ENCODE measurements around the gene GBA3.

GBA3 gene

DNA sequence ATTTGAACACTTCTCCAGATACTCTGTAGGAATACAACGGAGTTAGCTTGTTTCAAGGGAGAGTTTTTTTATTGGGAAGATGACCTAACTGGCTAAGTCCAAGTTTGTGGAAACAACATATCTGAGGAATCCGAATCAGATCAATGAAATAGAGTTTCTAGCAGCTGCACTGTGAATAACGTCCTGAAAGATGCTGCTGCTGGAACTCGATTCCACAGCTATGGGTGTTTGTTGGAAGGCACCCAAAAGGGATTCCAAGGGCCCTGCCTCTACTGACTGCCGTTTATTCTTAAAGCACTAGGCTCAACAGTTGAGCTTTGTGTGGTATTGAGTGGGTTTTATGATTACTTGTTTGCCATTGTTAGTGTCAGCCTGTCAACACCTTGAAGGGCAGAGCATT, 6.6 kb upstream of the GBA3 start:
- in situ Hi-C loops (cut with HindIII; ENCODE audit: low pct_ligation_motif_present, low pct_unique_long_range_greater_than_20kb, low sequenced_read_pairs) = no loop called here
- DNase-seq = no peak

DNA sequence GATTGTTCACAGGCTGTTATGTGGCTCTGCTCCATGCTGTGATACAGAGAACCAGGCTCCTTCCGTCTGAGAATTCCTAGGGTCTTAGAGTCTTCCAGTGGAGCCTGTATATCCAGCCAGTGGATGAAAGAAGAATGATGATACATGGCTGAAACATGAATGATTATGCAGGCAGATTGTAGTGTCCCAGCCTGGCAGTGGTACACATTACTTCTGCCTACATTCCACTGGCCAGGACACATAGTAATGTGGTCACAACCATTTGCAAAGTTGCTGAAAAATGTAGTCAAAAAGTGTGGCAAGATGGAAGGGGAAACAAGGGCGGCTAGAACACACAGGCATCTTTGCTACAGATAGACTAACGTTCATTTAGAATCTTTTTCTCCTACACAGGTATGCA, 4.5 kb upstream of the GBA3 start:
- no peak for DNase-seq
- in situ Hi-C loops (cut with HindIII; ENCODE audit: low pct_ligation_motif_present, low pct_unique_long_range_greater_than_20kb, low sequenced_read_pairs) = no loop called here

DNA sequence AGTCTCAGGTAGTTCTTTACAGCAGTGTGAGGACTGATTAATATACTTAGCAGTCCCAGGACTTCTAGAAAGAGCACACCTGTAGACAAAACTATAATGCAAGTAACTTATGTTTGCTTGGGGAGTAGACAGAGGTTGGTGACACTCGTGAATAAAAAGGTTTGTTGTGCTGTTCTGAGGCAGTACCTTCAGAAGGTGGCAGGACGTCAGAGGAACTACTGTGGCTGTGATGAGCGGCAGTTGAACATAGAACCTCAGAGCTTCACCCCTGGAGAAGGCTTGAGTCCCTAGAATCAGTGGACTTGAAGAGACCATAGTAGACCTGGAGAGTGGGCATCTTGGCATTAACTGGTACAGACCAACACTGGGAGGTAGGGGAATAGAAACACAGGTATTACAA, 3.3 kb upstream of the GBA3 start:
- in situ Hi-C loops (cut with HindIII; ENCODE audit: low pct_ligation_motif_present, low pct_unique_long_range_greater_than_20kb, low sequenced_read_pairs) = no loop called here
- DNase-seq = no peak

DNA sequence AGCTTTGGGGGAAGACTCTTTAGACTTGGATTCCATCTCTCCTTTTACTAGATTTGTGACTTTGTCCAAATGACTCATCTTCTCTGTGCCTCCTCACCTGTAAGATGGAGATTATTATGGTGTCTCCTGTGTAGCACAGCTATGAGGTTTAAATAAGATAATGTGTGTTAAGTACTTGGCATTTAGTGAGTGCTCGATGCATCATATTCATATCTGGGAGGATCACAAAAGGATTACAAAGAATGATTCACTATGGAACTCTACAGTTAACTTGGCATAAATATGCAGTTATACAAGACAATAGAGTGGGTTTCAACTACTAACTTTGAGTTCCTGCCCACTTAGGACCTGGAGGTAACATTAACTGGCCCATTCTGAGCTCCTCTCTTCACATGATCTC, 2.3 kb downstream of the GBA3 start:
- DNase-seq = no peak
- in situ Hi-C loops (cut with HindIII; ENCODE audit: low pct_ligation_motif_present, low pct_unique_long_range_greater_than_20kb, low sequenced_read_pairs) = no loop called here

DNA sequence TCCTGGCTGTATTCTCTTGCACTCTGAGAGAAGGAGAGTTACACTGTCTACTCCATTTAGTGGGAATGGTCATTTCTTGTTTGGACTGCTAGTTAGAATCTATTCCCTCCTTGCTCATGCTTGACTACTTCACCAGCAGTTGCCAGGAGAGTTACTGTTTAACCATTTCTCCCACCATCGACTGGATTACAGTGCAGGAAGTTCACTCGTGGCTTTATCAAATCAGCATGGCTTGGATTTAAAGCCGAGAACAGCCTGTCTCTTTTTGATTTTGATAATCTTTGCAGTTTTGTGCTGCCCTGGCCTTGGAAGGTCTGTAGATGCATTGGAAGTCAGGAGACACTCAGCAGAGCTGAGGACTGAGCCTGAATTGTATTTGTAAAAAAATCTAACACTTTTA, 3.2 kb downstream of the GBA3 start:
- in situ Hi-C loops (cut with HindIII; ENCODE audit: low pct_ligation_motif_present, low pct_unique_long_range_greater_than_20kb, low sequenced_read_pairs) = no loop called here
- peak; percentile 75 for DNase-seq

DNA sequence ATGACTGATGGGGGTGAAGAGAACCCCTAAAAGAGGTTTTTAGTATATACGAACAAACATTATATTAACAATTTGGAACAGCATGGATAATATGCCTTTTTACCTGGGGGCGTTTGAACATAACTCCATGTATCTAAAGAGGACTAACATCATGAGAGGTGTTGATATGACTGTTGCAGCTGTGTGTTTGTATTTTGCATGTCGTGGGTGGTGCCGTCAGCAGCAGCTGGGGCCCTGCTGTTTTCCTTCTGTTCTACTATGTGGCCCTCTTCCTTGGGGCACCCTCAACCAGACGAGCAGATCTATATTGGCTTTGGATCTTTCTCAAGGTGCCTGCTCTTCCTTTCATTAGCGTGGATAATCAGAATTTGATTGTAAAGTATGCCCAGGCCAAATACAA, 11.2 kb downstream of the GBA3 start:
- in situ Hi-C loops (cut with HindIII; ENCODE audit: low pct_ligation_motif_present, low pct_unique_long_range_greater_than_20kb, low sequenced_read_pairs) = no loop called here

DNA sequence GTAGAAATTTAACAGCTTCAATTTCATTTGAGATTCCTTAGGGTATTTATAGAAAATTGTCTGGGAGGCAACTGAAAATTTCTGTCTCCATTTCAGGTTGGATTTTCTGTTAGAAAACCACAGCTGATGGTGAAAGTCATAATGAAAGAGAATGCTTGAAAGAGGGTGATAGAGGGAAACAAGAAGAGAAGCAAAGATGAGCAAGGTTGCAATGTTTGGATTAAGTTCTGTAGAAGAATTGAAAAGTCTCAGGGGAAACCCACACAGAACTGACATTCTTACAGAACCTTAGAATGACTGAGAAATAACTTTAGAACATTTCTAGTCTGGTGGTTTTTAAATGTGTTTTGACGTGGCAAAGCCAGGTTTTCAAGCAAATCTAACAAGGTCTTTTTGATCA, 14.7 kb downstream of the GBA3 start:
- no peak for DNase-seq
- in situ Hi-C loops (cut with HindIII; ENCODE audit: low pct_ligation_motif_present, low pct_unique_long_range_greater_than_20kb, low sequenced_read_pairs) = no loop called here

More for the DNA sequence above, 11.2 kb downstream of the GBA3 start:
- DNase-seq = no peak

DNA sequence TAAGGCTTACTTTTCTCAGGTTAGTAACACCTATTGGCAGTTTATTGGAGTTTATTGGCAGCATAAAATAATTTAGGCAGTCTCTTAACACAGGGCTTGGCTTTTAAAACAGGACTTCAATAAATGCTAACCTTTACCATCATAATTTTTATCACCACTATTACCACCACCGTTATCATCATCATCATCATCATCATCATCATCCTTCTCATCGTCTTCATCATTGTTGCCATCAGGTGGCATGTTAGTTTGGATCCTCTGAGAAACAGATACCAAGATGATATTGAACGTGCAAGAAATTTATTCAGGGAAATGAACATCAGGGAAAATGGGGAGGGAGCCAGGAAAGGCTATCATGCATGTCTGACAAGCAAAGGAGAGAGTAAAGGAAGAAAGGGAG, 16.2 kb downstream of the GBA3 start:
- in situ Hi-C loops (cut with HindIII; ENCODE audit: low pct_ligation_motif_present, low pct_unique_long_range_greater_than_20kb, low sequenced_read_pairs) = no loop called here
- DNase-seq = no peak

DNA sequence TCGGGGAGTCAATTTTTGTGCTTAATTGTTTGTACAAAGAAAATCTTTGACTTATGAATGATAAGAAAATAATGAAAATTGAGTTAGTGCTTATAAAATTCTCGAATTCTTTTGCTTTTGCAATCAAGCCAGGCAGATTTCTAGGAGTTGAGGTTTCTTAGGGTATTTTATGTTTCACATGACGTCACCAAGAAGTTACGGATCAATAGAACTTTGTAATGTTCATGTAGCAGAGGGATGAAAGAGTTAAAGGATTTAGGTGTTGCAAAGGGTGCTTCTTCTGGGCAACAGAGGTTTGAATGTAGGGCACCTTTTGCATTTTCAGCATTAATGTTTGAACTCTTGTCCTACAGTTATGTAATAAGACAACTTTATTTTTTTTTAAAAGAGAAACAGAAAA, 19.4 kb downstream of the GBA3 start:
- DNase-seq = no peak
- in situ Hi-C loops (cut with HindIII; ENCODE audit: low pct_ligation_motif_present, low pct_unique_long_range_greater_than_20kb, low sequenced_read_pairs) = no loop called here

DNA sequence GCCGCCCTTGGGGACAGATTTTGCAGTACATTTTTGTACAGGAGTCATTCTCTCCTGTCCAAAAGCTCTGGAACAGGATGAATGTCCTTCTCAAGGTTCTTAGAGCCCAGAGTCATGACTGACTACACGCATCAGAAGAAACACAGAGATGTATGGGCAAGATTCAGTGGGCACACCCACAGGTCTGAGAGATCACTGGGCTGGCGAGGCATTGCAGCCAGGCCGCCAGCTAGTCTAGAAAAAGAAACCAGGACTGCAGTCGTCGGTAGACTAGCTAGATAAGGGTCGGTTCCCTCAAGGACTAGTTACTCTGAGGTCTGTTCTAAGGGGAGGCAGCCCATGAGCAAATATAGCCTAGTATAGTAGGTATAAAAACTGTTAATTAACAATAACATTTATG, 19.8 kb downstream of the GBA3 start:
- in situ Hi-C loops (cut with HindIII; ENCODE audit: low pct_ligation_motif_present, low pct_unique_long_range_greater_than_20kb, low sequenced_read_pairs) = no loop called here
- DNase-seq = no peak

DNA sequence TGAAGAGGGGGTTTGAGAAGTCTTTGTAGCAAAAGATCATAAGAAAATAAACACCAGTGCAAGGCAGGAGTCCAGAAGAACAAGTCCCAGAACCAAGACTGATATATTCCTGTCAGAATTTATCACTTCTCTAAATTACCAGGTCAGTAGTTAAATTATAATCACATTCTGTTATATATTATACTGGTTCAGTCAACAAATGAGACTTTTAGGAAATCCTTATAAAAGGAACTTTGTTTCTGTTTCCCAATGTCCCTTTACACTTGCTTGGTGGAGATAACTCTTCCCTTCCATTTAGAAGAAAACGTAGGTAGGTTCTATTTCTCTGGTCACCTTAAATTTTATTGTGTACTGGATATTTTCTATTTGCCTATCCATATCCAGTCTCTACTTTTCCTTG, 21.1 kb downstream of the GBA3 start:
- in situ Hi-C loops (cut with HindIII; ENCODE audit: low pct_ligation_motif_present, low pct_unique_long_range_greater_than_20kb, low sequenced_read_pairs) = no loop called here
- no peak for DNase-seq

DNA sequence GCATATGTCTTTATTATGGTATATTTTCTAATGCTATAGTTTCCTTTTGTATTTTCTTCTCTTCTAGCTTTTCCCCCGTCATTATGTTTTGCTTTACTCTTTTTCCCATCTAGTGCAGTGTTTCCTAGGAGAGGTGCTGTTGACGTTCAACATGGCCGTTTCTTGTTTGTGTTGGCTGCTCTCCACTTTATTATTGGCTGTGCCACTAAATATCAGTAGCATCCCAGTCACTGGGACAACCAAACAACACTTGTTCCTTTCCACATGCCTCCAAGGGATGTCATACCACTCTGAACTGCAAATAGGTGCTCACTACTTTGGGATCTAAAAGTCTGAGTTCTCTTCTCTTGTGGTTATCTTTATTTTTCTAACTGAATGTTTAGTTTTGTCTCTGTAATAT, 26.5 kb downstream of the GBA3 start:
- in situ Hi-C loops (cut with HindIII; ENCODE audit: low pct_ligation_motif_present, low pct_unique_long_range_greater_than_20kb, low sequenced_read_pairs) = no loop called here
- DNase-seq = no peak

DNA sequence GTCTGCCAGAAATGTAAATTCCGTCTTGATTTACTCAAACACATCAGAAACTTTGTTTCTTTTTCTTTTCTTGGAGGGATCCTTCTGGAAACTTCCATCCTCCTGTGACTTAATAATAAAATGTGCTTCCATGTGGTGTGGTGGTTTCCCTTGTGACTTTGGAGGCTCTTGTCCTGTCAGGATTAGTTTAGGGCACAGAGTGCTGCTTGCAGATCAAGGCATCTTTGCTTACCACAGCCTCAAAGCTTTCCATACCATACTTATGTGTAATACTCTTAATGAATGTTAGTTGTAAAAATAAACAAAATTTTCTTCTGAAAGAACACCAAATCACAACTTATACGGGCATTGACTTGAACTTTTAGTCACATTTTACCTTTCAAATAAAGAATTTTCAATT, 27.4 kb downstream of the GBA3 start:
- in situ Hi-C loops (cut with HindIII; ENCODE audit: low pct_ligation_motif_present, low pct_unique_long_range_greater_than_20kb, low sequenced_read_pairs) = no loop called here

DNA sequence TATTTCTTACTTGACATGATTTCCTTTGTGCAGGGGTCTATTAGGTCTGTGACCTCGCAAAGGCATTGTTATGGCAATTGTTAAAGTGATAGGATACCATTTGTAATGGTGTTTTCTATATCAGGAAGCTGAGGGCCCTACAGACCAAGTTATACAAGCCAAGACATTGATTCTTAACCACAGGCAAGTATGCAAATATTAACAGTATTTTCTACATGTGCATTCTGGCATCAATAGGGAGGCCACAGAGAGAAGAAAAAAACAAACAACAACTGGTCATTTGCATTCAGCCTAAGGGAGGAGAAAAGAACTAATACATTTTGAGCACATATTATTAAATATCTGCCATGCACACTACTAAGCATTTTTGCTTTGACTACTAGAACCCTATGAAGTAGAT, 28.5 kb downstream of the GBA3 start:
- DNase-seq = no peak
- in situ Hi-C loops (cut with HindIII; ENCODE audit: low pct_ligation_motif_present, low pct_unique_long_range_greater_than_20kb, low sequenced_read_pairs) = no loop called here

More for the DNA sequence above, 27.4 kb downstream of the GBA3 start:
- no peak for DNase-seq

DNA sequence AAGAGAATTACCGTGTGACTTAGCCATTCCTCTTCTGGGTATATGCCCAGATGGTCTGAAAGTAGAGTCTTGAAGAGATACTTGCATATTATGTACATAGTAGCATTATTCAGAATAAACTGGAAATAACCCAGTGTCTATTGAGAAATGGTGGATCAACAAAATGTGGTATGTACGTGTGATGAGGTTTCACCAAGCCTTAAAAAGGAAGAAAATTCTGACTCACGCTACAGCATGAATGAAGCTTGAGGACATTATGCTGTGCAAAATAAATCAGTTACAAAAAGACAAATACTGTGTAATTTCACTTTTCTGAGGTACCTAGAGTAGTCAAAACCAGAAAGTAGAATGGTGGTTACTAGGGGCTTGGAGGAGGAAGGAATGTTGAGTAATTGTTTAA, 37.3 kb downstream of the GBA3 start:
- in situ Hi-C loops (cut with HindIII; ENCODE audit: low pct_ligation_motif_present, low pct_unique_long_range_greater_than_20kb, low sequenced_read_pairs) = no loop called here
- no peak for DNase-seq

DNA sequence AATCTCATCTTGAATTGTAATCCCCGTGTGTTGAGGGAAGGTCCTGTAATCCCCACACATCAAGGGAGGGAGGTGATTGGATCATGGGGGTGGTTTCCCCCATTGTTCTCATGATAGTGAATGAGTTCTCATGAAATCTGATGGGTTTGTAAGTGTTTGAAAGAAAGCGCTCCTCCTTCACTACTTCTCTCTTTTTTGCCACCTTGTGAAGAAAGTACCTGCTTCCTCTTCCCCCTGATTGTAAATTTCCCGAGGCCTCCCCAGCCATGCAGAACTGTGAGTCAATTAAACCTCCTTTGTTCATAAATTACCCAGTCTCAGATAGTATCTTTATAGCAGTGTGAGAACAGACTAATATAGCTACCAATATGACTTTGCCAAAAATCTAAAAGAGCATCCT, 41.1 kb downstream of the GBA3 start:
- DNase-seq = no peak
- in situ Hi-C loops (cut with HindIII; ENCODE audit: low pct_ligation_motif_present, low pct_unique_long_range_greater_than_20kb, low sequenced_read_pairs) = no loop called here

DNA sequence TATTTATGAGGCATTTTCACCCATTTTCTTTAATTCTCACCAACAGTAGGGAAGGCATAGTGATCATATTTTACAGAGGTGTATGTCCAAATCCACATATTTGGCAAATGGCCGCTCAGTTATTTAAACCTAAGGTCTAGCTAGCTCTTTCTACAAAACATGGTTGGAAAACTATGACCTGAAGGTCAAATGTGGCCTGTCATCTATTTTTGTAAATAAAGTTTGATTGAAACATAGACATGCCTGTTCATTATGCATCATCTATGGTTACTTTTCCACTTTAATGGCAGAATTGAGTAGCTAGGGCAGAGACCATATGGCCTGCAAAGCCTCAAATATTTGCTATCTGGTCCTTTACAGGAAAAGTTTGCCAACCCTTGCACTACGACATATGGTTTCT, 44.2 kb downstream of the GBA3 start:
- DNase-seq = no peak
- in situ Hi-C loops (cut with HindIII; ENCODE audit: low pct_ligation_motif_present, low pct_unique_long_range_greater_than_20kb, low sequenced_read_pairs) = no loop called here

DNA sequence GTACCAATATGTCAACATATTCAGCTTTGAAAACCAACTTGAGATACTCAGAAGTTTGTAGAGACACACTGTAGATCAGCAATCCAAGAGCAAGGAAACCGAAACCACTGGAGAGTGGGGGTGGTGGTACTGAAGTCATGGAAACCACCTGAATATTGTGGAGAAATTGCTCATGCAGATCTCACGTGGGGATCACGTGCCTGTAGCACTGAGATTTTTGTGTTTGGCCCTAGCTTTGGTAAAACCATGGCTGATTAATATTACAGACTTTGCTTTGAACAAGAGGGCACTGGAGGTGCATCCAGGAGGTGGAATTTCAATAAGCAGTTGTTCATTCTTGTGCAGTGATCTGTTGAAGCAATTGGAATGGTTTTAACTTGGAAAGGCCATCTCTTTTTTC, 47.2 kb downstream of the GBA3 start:
- peak; percentile 25 for DNase-seq
- in situ Hi-C loops (cut with HindIII; ENCODE audit: low pct_ligation_motif_present, low pct_unique_long_range_greater_than_20kb, low sequenced_read_pairs) = no loop called here

DNA sequence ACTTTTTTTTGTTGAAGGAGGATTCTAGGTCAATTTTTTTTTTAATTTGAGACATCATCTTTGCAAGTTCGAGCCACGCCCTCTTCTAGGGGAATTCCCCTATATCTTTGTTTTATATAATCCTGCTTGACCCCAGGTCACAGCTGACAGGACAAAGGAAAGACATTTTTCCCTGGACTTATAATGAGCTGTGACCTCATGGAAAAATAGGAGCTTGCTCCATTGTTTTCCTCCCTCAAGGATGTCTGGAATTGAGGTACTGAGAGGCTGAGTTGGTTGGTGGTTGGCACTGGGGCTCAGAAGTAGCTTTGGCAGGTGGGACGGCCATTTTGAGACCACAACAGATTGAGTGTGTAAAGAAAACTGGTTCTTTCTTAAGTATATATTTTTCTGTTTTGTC, 49.0 kb downstream of the GBA3 start:
- no peak for DNase-seq
- in situ Hi-C loops (cut with HindIII; ENCODE audit: low pct_ligation_motif_present, low pct_unique_long_range_greater_than_20kb, low sequenced_read_pairs) = no loop called here

DNA sequence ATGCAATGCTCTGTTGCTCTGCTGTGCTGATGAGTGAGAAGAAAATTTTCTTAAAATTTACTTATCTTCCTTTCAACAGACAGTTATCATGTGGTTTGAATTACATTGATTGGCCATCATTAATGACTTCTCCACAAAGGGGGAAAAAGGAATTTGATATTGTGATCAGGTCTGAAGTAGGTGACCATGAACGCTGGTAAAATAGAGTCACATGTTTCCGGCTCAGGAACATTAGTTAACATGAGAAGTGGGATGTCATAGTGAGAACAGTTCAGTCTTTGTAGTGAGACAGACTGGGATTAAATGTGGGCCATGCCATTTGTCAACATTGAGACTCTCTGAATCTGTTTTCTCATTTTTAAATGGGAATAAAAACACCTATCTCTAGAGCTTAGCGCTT, 50.6 kb downstream of the GBA3 start:
- no peak for DNase-seq
- in situ Hi-C loops (cut with HindIII; ENCODE audit: low pct_ligation_motif_present, low pct_unique_long_range_greater_than_20kb, low sequenced_read_pairs) = no loop called here

DNA sequence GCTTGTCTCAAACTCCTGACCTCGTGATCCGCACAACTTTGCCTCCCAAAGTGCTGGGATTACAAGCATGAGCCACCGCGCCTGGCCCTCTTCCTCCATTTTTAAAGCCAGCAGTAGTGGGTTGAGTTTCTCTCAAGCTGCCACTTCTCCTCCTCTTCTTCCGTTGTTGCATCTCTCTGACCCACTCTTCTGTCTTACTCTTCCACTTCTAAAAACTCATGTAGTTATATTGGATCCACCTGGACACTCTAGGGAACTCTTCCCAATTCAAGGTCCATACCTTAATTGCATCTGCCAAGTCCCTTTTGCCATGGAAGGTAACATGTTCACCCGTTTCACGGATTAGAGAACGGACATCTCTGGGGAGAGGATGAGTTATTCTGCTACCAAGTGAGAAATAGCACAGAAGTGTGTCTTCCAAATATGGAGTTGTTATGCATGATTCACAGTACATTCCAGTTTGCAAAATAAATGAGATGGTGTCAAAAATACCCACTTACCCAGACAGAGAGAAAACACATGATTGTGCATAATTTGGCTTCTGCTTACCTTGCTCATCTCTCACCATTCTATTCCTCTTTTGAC, 51.8 kb downstream of the GBA3 start:
- in situ Hi-C loops (cut with HindIII; ENCODE audit: low pct_ligation_motif_present, low pct_unique_long_range_greater_than_20kb, low sequenced_read_pairs) = no loop called here
- DNase-seq = no peak

Measured in ACHN (cell line).